ENCODE measurements around the gene MBOAT7.
"Not testable (repeated sequence)": the region's sequence is repeated elsewhere in the genome, so short reads cannot be mapped to it uniquely, and the experiment has no call there.

Gene MBOAT7

DNA sequence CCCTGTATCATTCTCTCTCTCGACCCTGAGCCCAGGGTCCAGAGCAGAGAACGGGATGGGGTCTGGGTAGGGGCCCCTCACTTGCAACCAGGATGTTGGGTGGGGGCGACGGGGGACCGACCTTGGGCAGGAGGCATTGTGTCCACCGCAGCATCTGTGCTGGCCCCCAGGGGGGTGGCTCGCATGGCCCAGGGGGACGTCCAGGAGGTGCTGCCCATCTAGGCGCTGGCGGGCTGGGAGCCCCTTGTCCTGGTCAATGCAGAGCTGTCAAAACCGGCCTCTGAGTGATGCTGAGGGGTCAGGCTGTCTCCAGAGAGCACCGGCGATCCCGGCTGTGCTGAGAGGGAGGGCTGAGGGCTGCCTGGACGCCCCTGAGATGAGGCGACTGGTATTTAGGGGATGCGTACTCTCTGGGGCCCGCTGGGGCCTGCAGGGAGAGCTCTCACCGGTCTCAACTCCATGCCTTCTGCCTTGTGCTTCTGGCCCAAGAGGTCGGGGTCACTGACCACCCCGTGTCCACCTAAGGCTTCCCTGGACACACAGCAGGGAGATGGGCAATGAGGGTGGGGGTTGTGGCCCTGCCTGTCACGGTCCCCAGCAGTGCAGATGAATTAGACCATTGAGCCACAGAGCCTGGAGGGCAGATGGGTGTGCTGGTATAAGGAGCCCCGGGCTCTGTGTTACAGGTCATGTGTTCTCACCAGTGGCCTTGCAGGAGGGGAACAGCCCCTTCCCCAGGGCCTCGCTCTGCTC, 19.9 kb upstream of the MBOAT7 start:
- DNase-seq (ENCODE audit: low read depth): no peak

DNA sequence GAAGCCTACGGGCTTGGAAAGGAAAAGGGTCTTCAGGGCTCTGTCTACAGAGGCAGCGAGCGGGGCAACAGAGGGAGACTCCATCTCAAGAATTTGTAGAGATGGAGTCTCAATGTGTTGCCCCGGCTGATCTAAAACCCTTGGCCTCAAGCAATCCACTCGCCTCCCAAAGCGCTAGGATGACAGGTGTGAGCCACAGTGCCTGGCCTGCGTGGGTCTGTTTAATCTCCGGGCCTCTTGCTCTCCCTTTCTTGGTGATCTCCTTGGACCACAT, 19.3 kb upstream of the MBOAT7 start:
- DNase-seq (ENCODE audit: low read depth): no peak

DNA sequence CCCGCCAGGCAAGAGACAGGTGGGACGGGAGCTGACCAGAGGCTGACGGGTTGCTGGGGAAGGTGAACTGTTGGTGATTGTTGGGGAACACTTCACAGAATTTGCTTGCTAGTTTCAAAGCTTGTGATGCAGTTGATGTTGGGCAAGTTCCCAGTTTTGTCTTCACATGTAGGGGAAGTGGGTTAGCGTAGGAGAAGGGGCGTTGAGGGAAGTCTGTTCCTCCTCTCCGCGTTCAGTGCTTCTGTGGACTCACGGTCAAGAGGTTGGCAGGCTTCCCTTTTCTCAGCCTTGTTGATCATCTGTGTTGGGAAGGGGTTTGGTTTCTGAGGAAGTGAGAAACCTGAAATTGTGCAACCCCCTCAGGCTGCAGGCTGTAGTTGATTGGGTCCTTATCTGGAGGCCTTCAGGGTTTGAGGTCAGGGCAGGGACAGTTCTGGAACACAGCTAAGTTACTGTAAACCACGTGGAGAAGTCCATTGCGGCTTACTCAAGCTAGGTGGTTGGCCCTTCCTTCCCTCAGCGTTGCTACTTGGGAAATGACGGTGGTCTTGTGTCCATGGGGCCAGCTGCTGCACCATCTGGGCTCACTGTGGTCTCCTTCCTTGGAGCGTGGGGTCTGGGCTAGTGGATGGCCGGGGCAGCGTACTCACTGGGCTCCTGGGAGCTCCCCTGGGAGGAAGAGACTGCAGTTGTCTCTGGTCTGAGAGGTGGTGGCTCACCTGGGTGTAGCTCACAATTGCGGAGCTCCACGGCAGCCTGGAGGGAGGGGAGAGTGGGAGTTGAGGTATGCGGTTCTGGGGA, 18.8 kb upstream of the MBOAT7 start:
- DNase-seq (ENCODE audit: low read depth): peak; percentile 80

DNA sequence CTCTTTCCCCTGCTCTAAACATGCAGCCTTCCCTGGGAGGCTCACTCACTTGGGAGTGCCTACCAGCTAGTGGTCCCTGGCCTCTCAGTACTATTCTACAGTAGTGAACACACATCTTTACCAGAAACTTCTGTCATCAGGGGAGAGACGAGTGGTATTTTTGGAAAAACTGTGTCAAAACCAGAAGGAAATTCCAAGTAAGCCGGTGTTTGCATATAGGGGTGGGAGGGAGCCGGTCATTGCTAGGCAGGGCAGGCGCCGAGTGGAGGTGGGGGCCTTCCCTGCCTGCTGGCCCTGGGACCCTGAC, 18.2 kb upstream of the MBOAT7 start:
- no peak for DNase-seq (ENCODE audit: low read depth)

DNA sequence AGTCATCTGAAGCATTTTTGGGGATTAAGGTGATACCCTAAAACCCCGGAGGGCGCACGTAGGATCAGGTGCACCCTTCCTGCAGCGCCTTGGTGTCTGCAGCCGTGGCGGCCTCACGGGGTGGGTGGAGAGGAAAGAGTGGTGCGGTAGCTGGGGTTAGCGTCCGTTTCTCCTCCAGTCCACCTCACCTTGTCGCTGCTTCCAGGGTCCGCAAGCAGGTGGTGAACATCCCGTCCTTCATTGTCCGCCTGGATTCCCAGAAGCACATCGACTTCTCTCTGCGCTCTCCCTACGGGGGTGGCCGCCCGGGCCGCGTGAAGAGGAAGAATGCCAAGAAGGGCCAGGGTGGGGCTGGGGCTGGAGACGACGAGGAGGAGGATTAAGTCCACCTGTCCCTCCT, 17.8 kb upstream of the MBOAT7 start:
- not testable (repeated sequence) for DNase-seq (ENCODE audit: low read depth)

DNA sequence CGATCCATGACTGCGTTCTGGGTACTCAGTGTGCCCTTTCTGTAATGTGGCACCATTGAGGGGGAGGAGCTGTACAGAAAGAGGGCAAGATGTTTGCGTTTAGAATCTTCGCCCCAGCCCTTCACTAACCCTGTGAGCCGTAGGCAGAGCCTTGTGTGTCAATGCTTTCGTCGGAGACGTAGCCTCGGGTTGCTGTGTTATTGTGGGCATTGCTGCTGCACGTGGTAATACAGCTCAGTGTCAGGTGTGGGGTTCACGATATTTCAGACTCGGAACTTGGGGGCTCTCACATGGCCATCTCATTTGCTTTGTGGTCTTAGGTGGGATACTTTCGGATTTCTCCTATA, 17.4 kb upstream of the MBOAT7 start:
- no peak for DNase-seq (ENCODE audit: low read depth)

DNA sequence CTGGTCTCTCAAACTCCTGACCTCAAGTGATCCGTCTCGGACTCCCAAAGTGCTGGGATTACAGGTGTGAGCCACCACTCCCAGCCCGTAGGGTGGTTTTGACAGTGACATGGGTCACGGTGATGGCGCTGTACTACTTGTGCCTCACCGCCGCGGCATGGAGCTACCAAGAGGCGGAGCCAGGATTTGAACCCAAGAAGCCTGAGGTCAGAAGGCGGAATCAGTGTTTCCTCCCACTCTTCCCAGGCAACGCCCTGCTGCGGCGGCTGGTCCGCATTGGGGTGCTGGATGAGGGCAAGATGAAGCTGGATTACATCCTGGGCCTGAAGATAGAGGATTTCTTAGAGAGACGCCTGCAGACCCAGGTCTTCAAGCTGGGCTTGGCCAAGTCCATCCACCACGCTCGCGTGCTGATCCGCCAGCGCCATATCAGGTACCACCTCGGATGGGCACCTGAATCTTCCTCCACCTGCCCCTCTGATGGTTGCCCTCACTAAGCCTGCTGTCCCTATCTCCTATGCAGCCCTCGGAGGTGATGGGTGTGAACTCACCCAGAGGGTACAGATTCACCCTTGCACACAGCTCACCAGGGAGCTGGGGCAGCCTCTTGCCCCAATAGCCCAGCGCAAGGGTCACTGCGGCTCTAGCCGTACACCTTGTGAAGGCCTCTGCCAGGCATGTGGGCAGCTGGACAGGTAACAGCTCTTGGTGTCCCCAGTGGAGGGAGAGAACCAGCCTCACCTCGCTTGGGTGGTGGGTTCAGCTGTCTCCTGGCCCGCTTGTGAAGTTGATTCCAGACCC, 16.9 kb upstream of the MBOAT7 start:
- no peak for DNase-seq (ENCODE audit: low read depth)

DNA sequence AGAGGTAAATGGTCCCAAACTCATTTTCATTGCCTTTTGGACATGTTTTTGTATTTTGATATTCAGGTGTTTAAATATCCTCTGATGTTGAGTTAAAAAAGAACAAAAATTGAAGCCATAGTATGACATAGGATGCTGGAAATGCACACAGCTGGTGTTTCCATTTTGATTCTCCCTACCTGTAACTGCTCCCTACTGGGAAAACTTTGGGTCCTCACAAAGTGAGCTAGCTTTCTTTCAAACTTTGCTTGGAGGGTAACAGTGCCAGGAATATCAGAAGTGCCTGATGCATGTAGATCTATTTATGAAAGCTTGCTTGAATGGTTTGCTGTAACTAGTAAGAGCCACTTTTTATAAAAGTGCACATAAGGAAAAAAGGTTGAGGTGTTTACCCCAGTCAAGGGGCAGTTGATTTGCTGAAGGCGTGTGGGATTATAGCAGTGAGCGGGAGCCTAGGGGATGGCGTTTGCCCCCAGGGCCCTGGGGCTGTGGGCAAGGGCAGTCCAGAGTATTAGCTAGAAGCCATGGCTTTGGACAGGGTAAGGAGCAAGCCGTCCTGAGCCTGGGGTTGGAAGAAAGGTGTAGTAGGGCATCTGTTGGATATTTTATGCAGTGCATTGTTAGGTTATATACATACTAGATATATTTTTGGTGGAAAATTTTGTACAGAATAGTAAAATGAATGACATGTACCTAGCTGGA, 15.5 kb upstream of the MBOAT7 start:
- DNase-seq (ENCODE audit: low read depth): no peak

DNA sequence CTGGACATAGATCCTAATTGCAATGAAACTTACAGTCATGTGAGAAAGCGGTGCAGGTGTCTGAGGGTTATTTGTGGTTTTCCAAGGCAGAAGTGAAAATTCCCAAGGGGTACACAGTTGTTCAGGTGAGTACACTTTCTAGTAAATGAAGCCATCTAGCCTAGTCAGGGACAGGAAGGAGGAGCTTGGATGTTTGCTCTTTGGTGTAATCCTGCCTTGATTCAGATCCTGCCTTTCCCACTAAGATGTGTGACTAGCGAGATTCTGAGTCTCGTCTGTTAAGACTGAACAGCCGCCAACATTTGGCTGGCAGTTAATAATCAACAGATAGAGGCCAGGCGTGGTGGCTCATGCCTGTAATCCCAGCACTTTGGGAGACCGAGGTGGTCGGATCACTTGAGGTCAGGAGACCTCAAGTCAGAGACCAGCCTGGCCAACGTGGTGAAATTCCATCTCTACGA, 13.8 kb upstream of the MBOAT7 start:
- DNase-seq (ENCODE audit: low read depth): no peak

DNA sequence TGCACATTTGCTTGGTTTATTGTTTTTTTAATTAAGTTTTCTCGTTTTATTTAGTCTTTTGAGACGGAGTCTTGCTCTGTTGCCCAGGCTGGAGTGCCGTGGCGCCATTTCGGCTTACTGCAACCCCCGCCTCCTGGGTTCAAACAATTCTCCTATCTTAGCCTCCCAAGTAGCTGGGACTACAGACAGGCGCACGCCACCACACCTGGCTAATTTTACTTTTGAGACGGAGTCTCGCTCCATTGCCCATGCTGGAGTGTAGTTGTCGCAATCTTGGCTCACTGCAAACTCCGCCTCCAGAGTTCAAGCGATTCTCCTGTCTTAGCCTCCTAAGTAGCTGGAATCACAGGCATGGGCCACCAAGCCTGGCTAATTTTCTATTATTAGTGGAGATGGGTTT, 12.6 kb upstream of the MBOAT7 start:
- DNase-seq (ENCODE audit: low read depth): no peak

DNA sequence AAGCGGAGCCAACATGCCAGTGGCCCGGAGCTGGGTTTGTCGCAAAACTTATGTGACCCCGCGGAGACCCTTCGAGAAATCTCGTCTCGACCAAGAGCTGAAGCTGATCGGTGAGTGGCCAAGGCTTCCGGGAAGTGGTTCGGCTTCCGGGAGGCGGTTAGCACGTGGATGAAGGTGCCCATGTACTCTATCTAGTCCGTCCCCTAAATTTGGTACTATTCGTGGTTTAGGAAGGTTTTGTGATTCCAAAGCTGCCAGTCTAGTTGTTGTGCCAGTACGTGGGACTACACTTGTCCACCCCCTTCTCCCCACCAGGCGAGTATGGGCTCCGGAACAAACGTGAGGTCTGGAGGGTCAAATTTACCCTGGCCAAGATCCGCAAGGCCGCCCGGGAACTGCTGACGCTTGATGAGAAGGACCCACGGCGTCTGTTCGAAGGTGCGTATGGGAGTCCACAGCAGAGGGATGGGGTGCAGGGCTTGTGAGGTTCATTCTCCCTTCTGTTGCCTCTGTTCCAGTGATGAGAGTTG, 11.9 kb upstream of the MBOAT7 start:
- DNase-seq (ENCODE audit: low read depth): no peak

DNA sequence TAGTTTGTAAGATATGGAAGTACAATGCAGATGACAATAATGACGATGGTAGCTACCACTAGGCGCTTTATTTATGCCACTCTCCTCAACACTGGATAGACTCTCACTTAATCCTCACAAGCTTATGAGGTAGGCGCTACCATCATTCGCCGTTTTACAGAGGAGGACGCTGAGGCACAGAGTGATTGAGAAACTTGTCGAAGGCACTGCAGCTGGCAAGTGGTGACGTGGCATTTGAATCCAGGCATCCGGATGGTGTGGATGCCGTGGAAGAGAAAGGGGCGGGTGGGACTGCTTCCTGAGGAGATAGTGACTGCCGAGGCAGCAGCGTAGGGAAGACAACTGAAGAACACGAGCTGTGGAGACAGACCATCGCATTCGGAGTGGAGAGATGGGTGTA, 10.0 kb upstream of the MBOAT7 start:
- DNase-seq (ENCODE audit: low read depth): no peak

DNA sequence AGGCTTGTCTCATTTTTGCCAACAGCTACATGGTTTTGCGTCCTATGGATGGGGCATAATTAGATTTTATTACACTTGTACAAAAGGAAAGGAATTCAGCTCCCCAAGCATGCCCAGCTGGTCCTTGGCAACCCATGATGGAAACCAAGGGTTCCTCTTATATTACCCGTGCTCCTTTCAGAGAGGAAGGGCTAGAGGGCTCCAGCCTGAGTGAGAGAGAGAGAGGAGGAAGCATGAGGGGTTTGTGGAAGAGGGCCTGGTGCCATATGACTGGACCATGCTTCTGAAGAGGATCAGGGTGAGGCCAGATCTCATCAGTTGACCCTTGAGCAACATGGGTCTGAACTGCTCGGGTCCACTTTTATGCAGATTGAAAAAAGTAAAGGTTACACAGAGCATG, 7.7 kb upstream of the MBOAT7 start:
- DNase-seq (ENCODE audit: low read depth): no peak

DNA sequence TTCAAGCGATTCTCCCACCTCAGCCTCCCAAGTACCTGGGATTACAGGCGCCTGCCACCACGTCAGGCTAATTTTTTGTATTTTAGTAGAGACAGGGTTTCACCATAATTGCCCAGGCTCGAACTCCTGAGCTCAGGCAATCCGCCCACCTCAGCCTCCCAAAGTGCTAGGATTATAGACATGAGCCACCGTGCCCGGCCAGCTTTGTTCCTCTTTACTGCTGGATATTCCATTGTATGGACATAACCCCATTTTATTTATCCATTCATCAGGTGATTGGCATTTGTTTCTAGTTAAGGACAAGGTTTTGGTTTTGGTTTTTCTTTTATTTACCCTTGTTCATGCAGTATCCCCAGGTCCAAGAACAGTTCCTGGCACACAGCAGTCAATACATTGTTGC, 7.2 kb upstream of the MBOAT7 start:
- DNase-seq (ENCODE audit: low read depth): no peak

DNA sequence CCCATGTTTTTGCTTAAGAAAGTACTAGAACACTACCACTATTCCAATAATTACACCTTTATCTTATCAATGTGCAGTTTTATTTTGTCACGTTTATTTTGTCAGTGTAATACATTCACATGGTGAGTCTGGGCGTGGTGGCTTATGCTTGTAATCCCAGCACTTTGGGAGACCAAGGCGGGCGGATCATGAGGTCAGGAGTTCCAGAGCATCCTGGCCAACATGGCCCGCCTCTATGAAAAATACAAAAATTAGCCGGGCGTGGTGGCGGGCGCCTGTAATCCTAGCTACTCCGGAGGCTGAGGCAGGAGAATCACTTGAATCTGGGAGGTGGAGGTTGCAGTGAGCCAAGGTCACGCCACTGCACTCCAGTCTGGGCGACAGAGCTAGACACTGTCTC, 5.1 kb upstream of the MBOAT7 start:
- DNase-seq (ENCODE audit: low read depth): not testable (repeated sequence)

DNA sequence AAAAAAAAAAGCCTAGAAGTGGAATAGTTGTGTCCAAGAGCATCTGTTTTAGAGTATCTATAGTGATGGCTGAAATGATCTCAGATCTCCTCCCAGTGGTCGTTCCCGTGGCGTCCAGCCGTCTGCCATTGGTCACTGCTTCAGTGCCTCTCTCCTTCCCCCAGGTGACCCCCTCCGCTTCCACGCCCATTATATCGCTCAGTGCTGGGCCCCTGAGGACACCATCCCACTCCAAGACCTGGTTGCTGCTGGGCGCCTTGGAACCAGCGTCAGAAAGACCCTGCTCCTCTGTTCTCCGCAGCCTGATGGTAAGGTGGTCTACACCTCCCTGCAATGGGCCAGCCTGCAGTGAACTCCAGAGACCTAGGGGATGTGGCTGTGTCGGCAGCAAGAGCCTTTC, 3.6 kb upstream of the MBOAT7 start:
- DNase-seq (ENCODE audit: low read depth): no peak

DNA sequence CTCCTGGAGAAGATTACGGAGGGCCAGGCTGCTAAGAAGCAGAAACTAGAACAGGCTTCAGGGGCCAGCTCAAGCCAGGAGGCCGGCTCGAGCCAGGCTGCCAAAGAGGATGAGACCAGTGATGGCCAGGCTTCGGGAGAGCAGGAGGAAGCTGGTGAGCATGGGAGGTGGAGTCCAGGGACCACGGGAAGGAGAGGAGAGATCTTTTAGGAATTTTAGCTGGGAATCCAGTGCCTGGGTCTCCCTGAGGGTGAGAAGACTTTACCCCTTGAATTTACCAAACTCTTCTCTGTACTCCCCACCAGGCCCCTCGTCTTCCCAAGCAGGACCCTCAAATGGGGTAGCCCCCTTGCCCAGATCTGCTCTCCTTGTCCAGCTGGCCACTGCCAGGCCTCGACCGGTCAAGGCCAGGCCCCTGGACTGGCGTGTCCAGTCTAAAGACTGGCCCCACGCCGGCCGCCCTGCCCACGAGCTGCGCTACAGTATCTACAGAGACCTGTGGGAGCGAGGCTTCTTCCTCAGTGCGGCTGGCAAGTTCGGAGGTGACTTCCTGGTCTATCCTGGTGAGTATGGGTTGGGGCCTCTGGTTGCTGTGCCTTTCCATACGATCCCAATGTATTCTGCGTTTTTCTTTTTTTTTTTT, 2.6 kb upstream of the MBOAT7 start:
- no peak for DNase-seq (ENCODE audit: low read depth)

DNA sequence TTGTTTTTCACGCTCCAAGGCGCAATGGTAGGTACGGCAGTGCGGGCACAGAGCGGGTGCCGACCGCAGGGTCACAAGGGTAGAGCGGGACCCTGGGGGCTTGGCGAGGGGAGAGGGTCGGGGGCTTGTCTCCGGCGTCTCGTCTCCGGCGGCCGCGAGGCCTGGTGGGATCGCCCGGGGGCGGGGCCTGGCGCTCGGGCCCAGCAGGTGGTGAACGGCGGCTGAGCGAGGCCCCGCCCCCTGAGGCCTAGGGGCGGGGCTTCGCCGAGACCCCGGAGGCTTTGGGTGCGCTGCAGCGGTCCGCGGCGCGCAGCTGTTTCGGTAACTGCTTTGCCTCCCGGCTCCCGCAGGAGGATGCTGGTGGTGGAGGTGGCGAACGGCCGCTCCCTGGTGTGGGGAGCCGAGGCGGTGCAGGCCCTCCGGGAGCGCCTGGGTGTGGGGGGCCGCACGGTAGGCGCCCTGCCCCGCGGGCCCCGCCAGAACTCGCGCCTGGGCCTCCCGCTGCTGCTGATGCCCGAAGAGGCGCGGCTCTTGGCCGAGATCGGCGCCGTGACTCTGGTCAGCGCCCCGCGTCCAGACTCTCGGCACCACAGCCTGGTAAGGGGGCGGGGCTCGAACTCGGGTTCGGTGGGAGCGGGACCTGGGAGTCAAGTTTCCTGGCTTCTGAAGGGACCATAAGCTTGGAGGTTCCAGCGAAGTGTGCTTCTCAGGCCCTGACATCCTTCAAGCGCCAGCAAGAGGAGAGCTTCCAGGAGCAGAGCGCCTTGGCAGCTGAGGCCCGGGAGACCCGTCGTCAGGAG, 1.8 kb upstream of the MBOAT7 start, which contains the start of gene TSEN34:
Gene TSEN34 (plus strand): TSS at position 298 of the 800 bp plus-strand sequence. CDS start 57 bp downstream, at position 355.
- DNase-seq (ENCODE audit: low read depth): no peak

DNA sequence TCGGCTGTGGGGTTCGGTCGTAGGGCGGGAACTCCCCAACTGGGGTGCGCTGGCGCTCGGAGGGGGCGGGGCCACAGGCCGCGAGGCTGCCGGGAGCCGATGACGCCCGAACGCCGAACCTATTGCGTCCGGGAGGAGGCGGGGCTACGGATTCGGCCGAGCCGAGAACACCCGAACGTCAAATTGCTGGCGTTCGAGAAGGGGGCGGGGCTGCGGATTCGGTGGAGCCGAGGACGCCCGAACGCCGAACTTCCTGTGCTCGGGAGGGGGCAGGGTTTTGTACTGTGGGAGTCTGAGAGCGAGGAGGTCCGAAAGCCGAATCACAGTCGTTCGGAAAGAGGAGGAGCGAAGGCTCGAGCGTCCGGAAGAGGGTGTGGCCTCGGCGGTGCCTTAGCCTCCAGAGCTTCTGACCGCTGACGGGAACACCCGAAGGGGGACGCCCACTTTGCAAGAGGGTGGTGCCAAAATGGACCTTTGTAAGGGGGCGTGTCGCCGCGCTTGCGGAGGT, 1.2 kb upstream of the MBOAT7 start:
- peak; percentile 98 for DNase-seq (ENCODE audit: low read depth)

DNA sequence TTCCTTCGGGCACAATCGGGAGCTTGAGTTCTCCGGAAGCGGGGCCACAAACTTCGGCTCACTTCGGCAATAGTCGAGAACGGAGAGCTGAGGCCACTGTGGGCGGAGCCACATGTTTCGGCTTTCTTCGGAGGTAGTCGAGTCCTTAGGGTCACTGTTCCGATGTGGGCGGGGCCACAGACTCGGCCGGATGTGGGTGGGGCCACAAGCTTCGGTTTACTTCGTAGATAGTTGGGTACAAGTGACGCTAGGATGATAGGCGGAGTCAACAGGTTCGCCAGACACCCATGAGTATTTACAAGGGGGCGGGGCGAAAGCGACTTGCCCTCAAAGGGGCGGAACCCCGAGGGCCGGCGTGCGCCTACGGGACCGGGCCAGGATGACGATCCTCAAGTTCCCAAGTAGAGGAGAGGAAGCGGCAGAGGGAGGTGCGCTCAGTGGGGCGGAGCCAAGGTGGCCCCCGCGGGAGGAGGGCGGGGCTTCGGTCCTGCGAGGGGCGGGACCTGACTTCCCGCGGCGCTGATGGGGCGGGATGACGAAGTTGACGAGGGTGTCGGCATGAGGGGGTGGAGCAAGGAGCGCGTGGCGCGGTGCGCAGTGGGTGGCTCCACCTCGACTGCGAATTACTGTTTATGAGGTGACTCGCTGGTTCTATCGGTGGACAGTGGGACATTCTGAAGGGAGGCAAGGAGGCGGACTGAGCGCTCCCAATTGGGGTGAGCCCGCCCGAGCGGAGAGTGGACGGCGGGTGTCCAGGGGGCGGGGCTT, 539 bp upstream of the MBOAT7 start:
- peak; percentile 100 for DNase-seq (ENCODE audit: low read depth)
